OCI-LY3 (cell line): ENCODE measurements around the gene HAUS3.

Experiments used
- H2AFZ ChIP-seq: fragments of 200-600, 300-600 bp; shearing (Covaris generic); 2 replicates; pipeline ENCODE4 v1.6.0; 2014; ENCODE audit warnings: antibody characterized with exemption, low read depth, low read length
- H3K27ac ChIP-seq: fragments of 200-600, 300-600 bp; sonication (generic); 2 replicates; pipeline ENCODE4 v1.5.1; 2014; ENCODE audit warnings: mild to moderate bottlenecking, low read length, moderate library complexity, mixed read lengths
- H3K27me3 ChIP-seq: fragments of 200-600, 300-600 bp; sonication (generic); 2 replicates; pipeline ENCODE4 v1.6.1; 2014; ENCODE audit warnings: low read depth, low read length, mixed read lengths
- H3K36me3 ChIP-seq: fragments of 200-600, 300-600 bp; sonication (generic); replicated peaks from 2 replicates; pipeline ENCODE3; 2014; ENCODE audit warnings: low read depth, low read length, mixed read lengths
- H3K4me1 ChIP-seq: fragments of 300-600, 200-600 bp; sonication (generic); 2 replicates; pipeline ENCODE4 v1.6.1; 2014; ENCODE audit warnings: low read length, mixed read lengths
- H3K4me2 ChIP-seq: fragments of 200-600, 300-600 bp; sonication (generic); 2 replicates; pipeline ENCODE4 v1.6.1; 2014; ENCODE audit warnings: low read length, mixed read lengths
- H3K4me3 ChIP-seq: fragments of 300-600, 200-600 bp; sonication (generic); 2 replicates; pipeline ENCODE4 v1.5.1; 2014; ENCODE audit warnings: antibody characterized with exemption, mild to moderate bottlenecking, low read length, moderate library complexity
- H3K79me2 ChIP-seq: fragments of 300-600, 200-600 bp; shearing (Covaris generic); 2 replicates; pipeline ENCODE4 v1.6.1; 2014; ENCODE audit warnings: mild to moderate bottlenecking, low read length, mixed read lengths
- H3K9ac ChIP-seq: fragments of 300-600, 200-600 bp; shearing (Covaris generic); 2 replicates; pipeline ENCODE4 v1.6.0; 2014; ENCODE audit warnings: mild to moderate bottlenecking, low read length, moderate library complexity
- H3K9me3 ChIP-seq: fragments of 200-600, 300-600 bp; shearing (Covaris generic); 2 replicates; pipeline ENCODE4 v1.6.1; 2014; ENCODE audit warnings: low read length, mixed read lengths; ENCODE audit not compliant: insufficient read depth
- H4K20me1 ChIP-seq: fragments of 200-600, 300-600 bp; sonication (generic); 2 replicates; pipeline ENCODE4 v1.6.1; 2016; ENCODE audit warnings: low read length, mixed read lengths; ENCODE audit not compliant: insufficient read depth
- CTCF ChIP-seq: fragments of 200-600, 300-600 bp; sonication (generic); IDR thresholded peaks from 2 replicates; pipeline ENCODE4 v1.5.1; 2014; ENCODE audit warnings: antibody characterized with exemption, low read length, low read depth
- EZH2phosphoT487 ChIP-seq: fragments of 200-600 bp; shearing (Covaris generic); IDR thresholded peaks from 2 replicates; pipeline ENCODE4 v1.6.1; 2018; ENCODE audit warnings: antibody characterized with exemption, mixed run types, low read depth

The HAUS3 gene

GRCh38 chr4:2248821-2249261, 6.9 kb upstream of the HAUS3 start:
- Histone ChIP-seq H3K36me3 (no peaks in the 10 kb centered on the region), H4K20me1 (no peaks in the 10 kb centered on the region)

GRCh38 chr4:2248044-2248780, 6.3 kb upstream of the HAUS3 start:
- H4K20me1 ChIP-seq: no peaks in the 10 kb centered on the region
- H3K79me2 ChIP-seq: no peaks in the 10 kb centered on the region
- no peak overlapping the region for H3K4me3 ChIP-seq
- no peak overlapping the region for H3K27ac ChIP-seq
- H3K27me3 ChIP-seq: no peaks in the 10 kb centered on the region
- no peak overlapping the region for H2AFZ ChIP-seq
- no peaks in the 10 kb centered on the region for H3K36me3 ChIP-seq
- no peak overlapping the region for H3K4me2 ChIP-seq
- TF ChIP-seq CTCF (no peak), EZH2phosphoT487 (no peak)
- H3K9ac ChIP-seq: no peak overlapping the region
- peaks cover 12% of the 10 kb centered on the region for H3K4me1 ChIP-seq
- H3K9me3 ChIP-seq: no peaks in the 10 kb centered on the region

More at GRCh38 chr4:2248821-2249261, 6.9 kb upstream of the HAUS3 start:
- H3K27me3 ChIP-seq: no peaks in the 10 kb centered on the region
- no peak overlapping the region for H3K4me3 ChIP-seq
- H2AFZ ChIP-seq: no peak overlapping the region
- H3K27ac ChIP-seq: no peak overlapping the region
- no peak overlapping the region for H3K9ac ChIP-seq
- no peak overlapping the region for H3K4me2 ChIP-seq
- no peak for TF ChIP-seq CTCF
- TF ChIP-seq EZH2phosphoT487: no peak
- H3K4me1 ChIP-seq: peaks cover 5% of the 10 kb centered on the region
- no peaks in the 10 kb centered on the region for H3K9me3 ChIP-seq
- H3K79me2 ChIP-seq: no peaks in the 10 kb centered on the region

GRCh38 chr4:2247128-2248043, 5.5 kb upstream of the HAUS3 start:
- Histone ChIP-seq H3K9me3 (no peaks in the 10 kb centered on the region), H3K4me1 (peaks cover 12% of the 10 kb centered on the region), H3K4me3 (no peak overlapping the region), H3K4me2 (no peak overlapping the region), H3K36me3 (no peaks in the 10 kb centered on the region), H2AFZ (no peak overlapping the region), H4K20me1 (no peaks in the 10 kb centered on the region), H3K27ac (no peak overlapping the region), H3K79me2 (no peaks in the 10 kb centered on the region), H3K9ac (no peak overlapping the region), H3K27me3 (no peaks in the 10 kb centered on the region)
- TF ChIP-seq CTCF (no peak), EZH2phosphoT487 (no peak)
